ENCODE data around the gene DHDDS. TPM values are rescaled to one million over a fixed set of nuclear protein-coding genes. Genes with fewer than 3 reads are reported as not detected.

The DHDDS gene
- total RNA-seq, 1 donor: 17.2 TPM

GRCh38 chr1:26450908-26451307 lies 18.8 kb downstream of the DHDDS start:
- H3K4me1 ChIP-seq (ENCODE audit: insufficient read depth, low read length): no peaks in the 10 kb centered on the region
- no peaks in the 10 kb centered on the region for H3K27me3 ChIP-seq (ENCODE audit: insufficient read depth, low read length)

GRCh38 chr1:26452459-26453183 lies 20.5 kb downstream of the DHDDS start:
- Histone ChIP-seq H3K4me3 (ENCODE audit: low read length) (no peak overlapping the region), H3K4me1 (ENCODE audit: insufficient read depth, low read length) (no peaks in the 10 kb centered on the region), H3K9me3 (ENCODE audit: low read depth, low read length) (no peaks in the 10 kb centered on the region), H3K27me3 (ENCODE audit: insufficient read depth, low read length) (no peaks in the 10 kb centered on the region)

More at GRCh38 chr1:26450908-26451307, 18.8 kb downstream of the DHDDS start:
- Histone ChIP-seq H3K4me3 (ENCODE audit: low read length) (no peak overlapping the region), H3K9me3 (ENCODE audit: low read depth, low read length) (no peaks in the 10 kb centered on the region)

- Histone ChIP-seq H3K27me3 (ENCODE audit: insufficient read depth, low read length) (no peaks in the 10 kb centered on the region), H3K4me1 (ENCODE audit: insufficient read depth, low read length) (no peaks in the 10 kb centered on the region), H3K4me3 (ENCODE audit: low read length) (no peak overlapping the region), H3K9me3 (ENCODE audit: low read depth, low read length) (no peaks in the 10 kb centered on the region)
Observed at GRCh38 chr1:26459148-26459547, 27.0 kb downstream of the DHDDS start.

- H3K4me1 ChIP-seq (ENCODE audit: insufficient read depth, low read length): no peaks in the 10 kb centered on the region
- no peaks in the 10 kb centered on the region for H3K9me3 ChIP-seq (ENCODE audit: low read depth, low read length)
- H3K4me3 ChIP-seq (ENCODE audit: low read length): no peak overlapping the region
- H3K27me3 ChIP-seq (ENCODE audit: insufficient read depth, low read length): no peaks in the 10 kb centered on the region
Observed at GRCh38 chr1:26459573-26460031, 27.5 kb downstream of the DHDDS start.

- peaks cover 37% of the 10 kb centered on the region for H3K4me1 ChIP-seq (ENCODE audit: insufficient read depth, low read length)
- no peaks in the 10 kb centered on the region for H3K9me3 ChIP-seq (ENCODE audit: low read depth, low read length)
- no peak overlapping the region for H3K4me3 ChIP-seq (ENCODE audit: low read length)
- no peaks in the 10 kb centered on the region for H3K27me3 ChIP-seq (ENCODE audit: insufficient read depth, low read length)
Observed at GRCh38 chr1:26468911-26469310, 36.8 kb downstream of the DHDDS start.

GRCh38 chr1:26469558-26469957 lies 37.4 kb downstream of the DHDDS start:
- Histone ChIP-seq H3K4me3 (ENCODE audit: low read length) (no peak overlapping the region), H3K27me3 (ENCODE audit: insufficient read depth, low read length) (no peaks in the 10 kb centered on the region)

GRCh38 chr1:26470878-26471497 lies 38.9 kb downstream of the DHDDS start:
- Histone ChIP-seq H3K27me3 (ENCODE audit: insufficient read depth, low read length) (no peaks in the 10 kb centered on the region), H3K4me1 (ENCODE audit: insufficient read depth, low read length) (peaks cover 47% of the 10 kb centered on the region), H3K4me3 (ENCODE audit: low read length) (peak overlapping the region; percentile 84), H3K9me3 (ENCODE audit: low read depth, low read length) (no peaks in the 10 kb centered on the region)

More at GRCh38 chr1:26469558-26469957, 37.4 kb downstream of the DHDDS start:
- no peaks in the 10 kb centered on the region for H3K9me3 ChIP-seq (ENCODE audit: low read depth, low read length)
- peaks cover 44% of the 10 kb centered on the region for H3K4me1 ChIP-seq (ENCODE audit: insufficient read depth, low read length)

- peak overlapping the region; percentile 84 for H3K4me3 ChIP-seq (ENCODE audit: low read length)
- no peaks in the 10 kb centered on the region for H3K27me3 ChIP-seq (ENCODE audit: insufficient read depth, low read length)
- peaks cover 47% of the 10 kb centered on the region for H3K4me1 ChIP-seq (ENCODE audit: insufficient read depth, low read length)
- no peaks in the 10 kb centered on the region for H3K9me3 ChIP-seq (ENCODE audit: low read depth, low read length)
Observed at GRCh38 chr1:26471498-26472319, 39.6 kb downstream of the DHDDS start.

- Histone ChIP-seq H3K4me3 (ENCODE audit: low read length) (peak within 1 kb of the TSS; percentile 84), H3K4me1 (ENCODE audit: insufficient read depth, low read length) (peaks cover 47% of the 10 kb centered on the region), H3K9me3 (ENCODE audit: low read depth, low read length) (no peaks in the 10 kb centered on the region), H3K27me3 (ENCODE audit: insufficient read depth, low read length) (no peaks in the 10 kb centered on the region)
Observed at GRCh38 chr1:26472320-26472900, 40.3 kb downstream of the DHDDS start, which contains the start of gene HMGN2. Gene HMGN2 (plus strand): TSS chr1:26472440. CDS start chr1:26472613, 173 bp downstream.

GRCh38 chr1:26472901-26473845 lies 41.1 kb downstream of the DHDDS start:
- Histone ChIP-seq H3K9me3 (ENCODE audit: low read depth, low read length) (no peaks in the 10 kb centered on the region), H3K4me3 (ENCODE audit: low read length) (peak overlapping the region; percentile 84)

GRCh38 chr1:26474818-26475217 lies 42.7 kb downstream of the DHDDS start:
- no peaks in the 10 kb centered on the region for H3K27me3 ChIP-seq (ENCODE audit: insufficient read depth, low read length)
- no peak overlapping the region for H3K4me3 ChIP-seq (ENCODE audit: low read length)
- no peaks in the 10 kb centered on the region for H3K9me3 ChIP-seq (ENCODE audit: low read depth, low read length)
- H3K4me1 ChIP-seq (ENCODE audit: insufficient read depth, low read length): peaks cover 40% of the 10 kb centered on the region

More at GRCh38 chr1:26472901-26473845, 41.1 kb downstream of the DHDDS start:
- Histone ChIP-seq H3K27me3 (ENCODE audit: insufficient read depth, low read length) (no peaks in the 10 kb centered on the region), H3K4me1 (ENCODE audit: insufficient read depth, low read length) (peaks cover 47% of the 10 kb centered on the region)

- no peak overlapping the region for H3K4me3 ChIP-seq (ENCODE audit: low read length)
- peaks cover 28% of the 10 kb centered on the region for H3K4me1 ChIP-seq (ENCODE audit: insufficient read depth, low read length)
Observed at GRCh38 chr1:26475989-26476388, 43.9 kb downstream of the DHDDS start.

GRCh38 chr1:26476958-26477357 lies 44.8 kb downstream of the DHDDS start:
- Histone ChIP-seq H3K4me3 (ENCODE audit: low read length) (no peak overlapping the region), H3K4me1 (ENCODE audit: insufficient read depth, low read length) (peaks cover 19% of the 10 kb centered on the region), H3K27me3 (ENCODE audit: insufficient read depth, low read length) (no peaks in the 10 kb centered on the region), H3K9me3 (ENCODE audit: low read depth, low read length) (no peaks in the 10 kb centered on the region)

More at GRCh38 chr1:26475989-26476388, 43.9 kb downstream of the DHDDS start:
- H3K9me3 ChIP-seq (ENCODE audit: low read depth, low read length): no peaks in the 10 kb centered on the region
- H3K27me3 ChIP-seq (ENCODE audit: insufficient read depth, low read length): no peaks in the 10 kb centered on the region
